GM18951 (cell line): Measurements from ENCODE around the gene MKRN3.
"Not testable (repeated sequence)": the region's sequence is repeated elsewhere in the genome, so short reads cannot be mapped to it uniquely, and the experiment has no call there.

Source experiments
- POLR2A ChIP-seq: IDR thresholded peaks from 4 replicates; pipeline ENCODE4 v1.6.1; 2011; ENCODE audit warnings: mild to moderate bottlenecking; ENCODE audit not compliant: insufficient read length, insufficient read depth; ENCODE audit errors: extremely low read depth
- in situ Hi-C: fragments of 300-500 bp; cut with MboI; formaldehyde crosslinking; loops from one replicate; pipeline ENCODE4 v1.12.0; 2022; ENCODE audit warnings: low sequenced_read_pairs, mixed read lengths, inconsistent platforms; ENCODE audit not compliant: unreplicated experiment

Gene MKRN3

DNA sequence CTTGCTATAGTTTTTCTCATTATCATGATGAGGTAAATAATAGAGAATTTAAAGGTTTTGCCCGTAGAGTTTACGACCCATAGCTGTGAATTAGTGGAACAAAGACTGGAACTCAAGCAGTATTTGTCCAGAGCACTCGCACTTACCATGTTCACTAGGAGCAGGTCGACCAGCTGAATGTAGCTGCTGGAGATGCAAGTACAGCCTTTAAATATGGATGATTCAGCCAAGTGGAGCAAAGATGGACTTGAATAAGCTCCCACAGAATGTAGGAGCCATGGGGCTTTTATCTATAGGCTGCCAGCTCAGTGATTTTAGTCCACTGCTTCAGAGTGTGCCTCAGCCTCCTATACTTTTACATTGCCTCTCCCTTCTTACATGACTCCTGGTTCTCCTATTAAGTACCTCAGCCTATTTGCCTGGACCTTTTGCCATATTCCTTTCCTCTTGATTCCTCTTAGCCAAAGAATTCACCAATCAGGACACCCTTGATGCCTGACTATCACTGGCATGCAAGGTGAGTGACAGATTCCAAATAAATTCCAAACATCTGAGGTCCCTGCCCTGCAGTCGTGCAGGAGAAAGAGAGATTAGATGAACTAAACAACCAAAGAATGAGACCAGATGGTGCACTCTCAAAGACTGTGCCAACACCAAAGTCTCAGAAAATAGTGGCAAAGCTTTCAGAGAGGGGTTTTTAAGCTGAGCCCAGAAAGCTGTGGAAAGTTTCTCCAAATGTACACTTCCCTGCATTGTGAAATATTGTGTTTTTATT lies 3.9 kb downstream of the MKRN3 start:
- no peak for TF ChIP-seq POLR2A
- in situ Hi-C loops, result no loop called here

DNA sequence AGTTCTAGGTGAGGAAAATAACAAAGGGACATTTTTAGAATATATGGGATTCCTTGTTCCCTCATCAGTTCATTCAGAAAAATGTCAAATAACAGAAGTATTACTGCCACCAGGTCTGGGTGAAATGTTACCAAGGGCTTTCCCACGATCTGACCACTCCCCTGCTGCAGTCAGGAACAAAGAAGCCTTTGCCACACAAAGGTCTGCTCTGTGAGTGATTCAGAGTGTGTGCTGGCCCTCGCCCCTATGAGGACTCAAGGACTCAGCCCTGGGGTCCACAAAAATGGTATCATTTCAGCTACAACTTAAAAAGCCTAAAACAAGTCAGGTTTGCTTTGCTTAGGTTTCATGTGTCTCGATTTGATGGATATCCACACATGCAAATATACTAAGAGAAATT lies 5.0 kb downstream of the MKRN3 start:
- TF ChIP-seq POLR2A, result no peak
- in situ Hi-C loops, result no loop called here

DNA sequence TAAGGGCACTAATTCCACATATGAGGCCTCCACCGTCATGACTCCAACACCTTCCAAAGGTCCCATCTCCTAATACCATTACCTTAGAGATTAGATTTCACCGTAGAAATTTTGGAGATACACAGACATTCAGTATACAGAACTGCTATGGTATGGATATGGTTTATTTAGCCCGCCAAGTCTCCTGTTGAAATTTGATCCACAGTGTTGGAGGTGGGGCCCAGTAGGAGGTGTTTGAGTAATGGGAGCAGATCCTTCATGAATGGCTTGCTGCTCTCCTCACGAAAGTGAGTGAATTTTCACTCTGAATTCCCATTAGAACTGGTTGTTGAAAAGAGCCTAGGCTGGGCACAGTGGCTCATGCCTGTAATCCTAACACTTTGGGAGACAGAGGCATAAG lies 7.4 kb downstream of the MKRN3 start:
- no peak for TF ChIP-seq POLR2A
- in situ Hi-C loops, result no loop called here

DNA sequence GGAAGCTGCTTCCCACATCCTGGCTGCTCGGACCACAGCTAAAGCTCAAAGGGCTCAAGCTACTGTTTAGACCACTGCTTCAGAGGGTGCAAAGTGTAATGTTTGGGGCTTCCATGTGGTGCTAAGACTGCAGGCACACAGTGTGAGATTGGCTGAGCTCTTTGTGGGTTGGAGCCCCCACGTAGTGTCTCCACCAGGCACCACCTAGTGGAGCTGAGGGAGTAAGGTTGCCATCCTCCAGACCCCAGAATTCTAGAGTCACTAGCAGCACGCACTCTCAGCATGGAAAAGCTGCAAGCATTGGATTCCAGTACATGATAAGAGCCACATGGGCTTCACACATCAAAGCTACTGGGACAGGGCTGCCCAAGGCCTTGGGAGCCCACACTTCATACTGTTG lies 9.3 kb downstream of the MKRN3 start:
- in situ Hi-C loops, result no loop called here
- no peak for TF ChIP-seq POLR2A

DNA sequence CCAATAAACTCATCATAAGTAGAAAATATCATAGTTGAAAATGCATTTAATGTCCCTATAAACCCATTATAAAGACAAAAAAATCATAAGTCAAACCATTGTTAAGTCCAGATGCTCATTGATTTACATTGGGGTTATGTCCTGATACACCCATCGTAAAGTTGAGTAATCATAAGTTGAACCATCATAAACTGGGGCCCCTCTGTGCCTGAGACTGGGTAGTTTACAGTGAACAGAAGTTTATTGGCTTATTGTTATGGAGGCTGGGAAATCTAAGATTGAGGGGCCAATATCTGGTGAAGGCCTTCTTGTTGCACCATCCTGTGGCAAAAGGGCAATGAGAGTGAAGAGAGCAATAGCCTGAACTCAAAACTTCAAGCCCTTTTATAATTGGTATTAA lies 10.6 kb downstream of the MKRN3 start:
- in situ Hi-C loops, result no loop called here
- no peak for TF ChIP-seq POLR2A

DNA sequence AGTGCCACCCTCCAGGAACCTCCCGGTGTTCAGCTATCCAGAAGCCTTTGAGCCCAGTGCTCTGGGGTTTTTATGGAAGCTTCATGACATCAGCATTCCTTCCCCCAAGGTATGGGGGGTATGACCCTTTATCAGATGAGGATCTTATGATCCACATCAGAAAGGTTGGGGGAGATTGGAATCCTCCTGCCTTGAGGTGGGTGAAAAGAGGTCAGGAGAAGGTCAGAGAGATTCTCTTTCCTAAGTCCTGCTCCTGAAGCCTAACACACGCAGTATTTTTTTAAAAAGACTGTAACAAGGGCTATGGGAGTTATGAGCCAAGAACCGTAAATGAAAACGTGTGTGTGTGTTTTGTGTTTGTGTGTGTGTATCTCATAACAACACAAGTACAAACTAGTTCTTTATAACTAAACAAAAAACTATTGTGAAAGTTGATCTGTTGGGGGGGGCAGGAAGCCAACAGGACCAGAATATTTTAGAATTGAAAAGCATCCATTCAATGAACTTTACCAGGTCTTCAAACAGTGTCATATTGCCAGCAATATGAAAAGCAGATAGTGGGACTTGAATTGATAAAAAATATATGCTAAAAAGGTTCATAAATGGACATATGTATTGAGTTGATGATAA lies 13.2 kb downstream of the MKRN3 start:
- in situ Hi-C loops, result no loop called here
- no peak for TF ChIP-seq POLR2A

DNA sequence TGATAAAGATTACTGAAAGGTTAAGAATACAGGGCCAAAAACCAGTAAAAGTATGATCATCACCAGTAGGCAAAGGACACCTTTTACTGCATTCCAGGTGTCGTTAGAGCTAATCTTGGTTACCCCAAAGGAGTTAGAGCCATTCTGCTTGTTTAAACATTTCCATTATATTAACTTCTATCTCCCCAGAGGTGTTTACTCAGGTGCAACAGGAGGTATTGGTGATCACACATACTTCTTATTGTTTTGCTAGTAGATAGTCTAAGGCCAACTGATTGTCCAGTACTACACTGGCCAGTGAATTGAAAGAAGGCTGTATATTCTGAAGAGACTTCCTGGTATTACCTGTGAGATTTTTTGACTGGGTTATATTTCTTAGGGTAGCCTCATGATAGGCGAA lies 22.8 kb downstream of the MKRN3 start:
- in situ Hi-C loops, result no loop called here
- TF ChIP-seq POLR2A, result no peak

DNA sequence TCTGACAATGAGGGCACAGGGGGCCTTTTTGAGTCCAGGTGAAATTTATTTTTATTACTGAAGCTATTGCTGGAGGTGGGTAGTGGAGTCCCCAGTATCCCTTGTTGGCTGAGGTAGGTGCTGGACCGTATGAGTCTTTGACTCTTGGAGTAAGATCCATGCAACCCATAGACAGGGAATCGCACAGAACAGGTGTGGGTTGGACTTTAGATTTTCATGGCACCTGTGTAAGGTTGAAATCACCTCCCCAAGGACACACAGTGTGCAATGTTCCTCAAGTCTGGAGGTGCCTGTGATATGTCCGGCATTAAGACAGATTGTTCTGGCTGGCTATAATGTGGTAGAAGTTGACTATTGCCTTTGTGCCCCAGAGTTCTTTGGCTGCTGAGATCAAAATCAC lies 23.5 kb downstream of the MKRN3 start:
- in situ Hi-C loops, result no loop called here

DNA sequence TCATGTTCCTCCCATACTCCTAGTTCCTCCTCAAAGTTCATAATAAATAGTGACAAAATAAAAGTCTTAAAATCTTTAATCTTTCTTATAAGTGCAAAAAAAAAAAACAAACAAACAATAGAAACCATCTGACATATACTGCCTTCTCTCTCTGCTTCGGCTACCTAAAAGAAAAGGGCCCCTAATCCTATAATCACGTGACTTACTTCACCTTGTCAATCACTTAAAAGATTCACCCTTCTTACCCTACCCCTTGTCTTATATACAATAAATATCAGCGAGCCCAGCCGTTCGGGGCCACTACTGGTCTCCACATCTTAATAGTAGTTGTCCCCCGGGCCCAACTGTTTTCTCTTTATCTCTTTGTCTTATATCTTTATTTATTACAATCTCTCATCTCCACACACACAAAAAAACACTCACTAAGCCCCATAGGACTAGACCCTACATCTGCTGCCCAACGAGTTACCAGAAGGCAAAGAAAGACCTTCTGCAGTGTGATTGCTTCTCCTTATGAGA lies 28.8 kb downstream of the MKRN3 start:
- no peak for TF ChIP-seq POLR2A
- in situ Hi-C loops, result no loop called here

More for the DNA sequence above, 23.5 kb downstream of the MKRN3 start:
- no peak for TF ChIP-seq POLR2A

DNA sequence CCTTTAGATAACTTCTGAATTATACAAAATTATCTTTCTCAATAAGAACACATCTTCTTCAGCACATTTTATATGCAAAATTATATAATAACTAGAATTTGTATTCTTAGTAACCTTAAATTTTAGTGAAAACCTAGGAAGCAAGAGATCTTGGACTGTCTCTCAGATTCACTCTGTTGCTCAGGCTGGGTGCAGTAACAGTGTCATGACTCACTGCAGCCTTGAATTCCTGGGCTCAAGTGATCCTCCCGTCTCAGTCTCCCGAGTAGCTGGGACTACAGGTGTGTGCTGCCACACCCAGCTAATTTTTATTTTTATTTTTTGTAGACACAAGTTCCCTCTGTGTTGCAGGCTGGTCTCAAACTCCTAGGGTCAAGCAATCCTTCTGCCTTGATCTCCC lies 29.9 kb downstream of the MKRN3 start:
- TF ChIP-seq POLR2A, result no peak
- in situ Hi-C loops, result no loop called here

DNA sequence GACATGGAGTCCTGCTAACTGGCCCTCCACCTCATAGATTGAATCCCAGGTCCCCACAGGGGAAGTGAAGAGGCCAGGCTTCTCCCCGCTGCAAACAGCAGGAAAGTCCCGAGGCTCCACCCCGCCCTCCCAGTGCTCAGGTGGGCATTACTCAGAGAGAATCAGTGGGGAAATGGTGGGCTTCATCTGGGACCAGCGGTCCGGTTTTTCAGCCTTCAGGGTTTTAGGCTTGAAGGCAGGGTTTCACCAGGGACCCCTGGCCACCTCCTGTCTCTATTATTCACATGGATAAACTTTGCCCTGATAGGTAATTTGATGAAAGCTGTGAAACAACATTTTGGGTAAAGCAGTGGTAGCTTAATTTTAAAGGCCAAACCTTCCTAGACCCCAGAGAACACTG lies 31.3 kb downstream of the MKRN3 start:
- TF ChIP-seq POLR2A, result no peak
- in situ Hi-C loops, result no loop called here

DNA sequence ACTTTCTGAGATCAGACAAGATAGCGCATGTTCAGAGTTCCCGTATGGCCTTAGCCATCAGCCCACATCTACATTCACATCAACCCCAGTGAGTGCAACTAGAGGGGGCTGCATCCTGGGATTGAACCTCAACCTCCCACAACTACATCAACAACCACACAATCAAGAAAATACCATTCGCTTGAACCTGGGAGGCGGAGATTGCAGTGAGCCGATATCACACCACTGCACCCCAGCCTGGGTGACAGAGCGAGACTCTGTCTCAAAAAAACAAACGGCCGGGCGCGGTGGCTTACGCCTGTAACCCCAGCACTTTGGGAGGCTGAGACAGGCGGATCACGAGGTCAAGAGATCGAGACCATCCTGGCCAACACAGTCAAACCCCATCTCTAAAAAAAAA lies 31.8 kb downstream of the MKRN3 start:
- in situ Hi-C loops, result not testable (repeated sequence)

DNA sequence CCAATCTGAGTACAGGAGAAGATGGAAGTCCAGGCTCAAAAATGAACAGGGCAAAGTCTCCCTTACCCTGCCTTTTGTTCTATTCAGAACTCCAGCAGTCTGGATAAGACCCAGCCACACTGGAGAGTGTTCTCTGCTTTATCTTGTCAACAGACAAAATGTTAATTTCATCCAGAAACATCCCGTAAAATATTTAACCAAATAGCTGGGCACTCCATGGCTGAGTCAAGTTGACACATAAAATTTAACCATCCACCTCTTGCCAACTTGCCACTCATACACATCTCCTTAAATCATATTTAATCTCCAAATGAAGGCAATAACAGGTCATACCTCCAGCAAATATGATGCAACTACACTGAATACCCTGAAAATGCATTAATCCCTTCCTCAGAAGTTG lies 33.6 kb downstream of the MKRN3 start:
- no peak for TF ChIP-seq POLR2A
- in situ Hi-C loops, result no loop called here

DNA sequence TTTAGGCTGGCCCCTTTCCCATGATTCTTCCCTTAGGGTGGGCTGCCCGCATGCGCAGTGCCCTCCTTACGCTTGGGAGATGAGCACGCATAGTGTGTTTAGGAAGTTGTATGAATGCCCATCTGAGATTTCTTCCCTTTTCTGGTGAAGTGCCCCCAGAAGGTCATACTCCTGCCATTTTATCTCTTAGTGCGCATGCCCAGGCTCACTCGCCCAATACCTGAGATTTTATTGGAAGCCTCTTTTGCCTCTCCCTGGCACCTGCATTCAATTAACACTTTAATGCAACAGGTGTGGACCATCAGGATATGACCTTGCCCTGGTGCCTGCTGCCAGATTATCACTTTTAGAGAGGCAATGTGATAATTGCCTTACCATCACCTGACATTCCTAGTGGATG lies 36.6 kb downstream of the MKRN3 start:
- TF ChIP-seq POLR2A, result no peak
- in situ Hi-C loops, result no loop called here
